Glutamatergic neuron (in vitro differentiated cells): ENCODE results near the gene TMEM14A. TPM values are rescaled to one million over a fixed set of nuclear protein-coding genes. Genes with fewer than 3 reads are reported as not detected.

Source experiments
- DNase-seq: peaks from one replicate; pipeline ENCODE4 v3.0.0; 2022
- H3K27ac Mint-ChIP-seq: one replicate; pipeline ENCODE4 v1.8.0; 2020; ENCODE audit warnings: mild to moderate bottlenecking, mixed read lengths, inconsistent platforms; ENCODE audit not compliant: unreplicated experiment
- H3K27me3 Mint-ChIP-seq: one replicate; pipeline ENCODE4 v1.8.0; 2020; ENCODE audit warnings: mild to moderate bottlenecking, moderate library complexity, mixed read lengths, inconsistent platforms; ENCODE audit not compliant: unreplicated experiment
- H3K36me3 Mint-ChIP-seq: one replicate; pipeline ENCODE4 v1.8.0; 2020; ENCODE audit warnings: mild to moderate bottlenecking, mixed read lengths, inconsistent platforms; ENCODE audit not compliant: unreplicated experiment
- H3K4me1 Mint-ChIP-seq: one replicate; pipeline ENCODE4 v1.8.0; 2020; ENCODE audit warnings: mild to moderate bottlenecking, low read depth, mixed read lengths, inconsistent platforms; ENCODE audit not compliant: unreplicated experiment
- H3K4me3 Mint-ChIP-seq: one replicate; pipeline ENCODE4 v1.8.0; 2020; ENCODE audit warnings: mild to moderate bottlenecking, mixed read lengths, inconsistent platforms; ENCODE audit not compliant: unreplicated experiment
- H3K9me3 Mint-ChIP-seq: one replicate; pipeline ENCODE4 v1.8.0; 2020; ENCODE audit warnings: mild to moderate bottlenecking, moderate library complexity, mixed read lengths, inconsistent platforms; ENCODE audit not compliant: unreplicated experiment
- long read RNA-seq: library from polyadenylated mRNA; unstranded; transcript quantifications from one replicate; pipeline ENCODE4 v2.0.0, GENCODE V29; 2020; ENCODE audit not compliant: unreplicated experiment
- total RNA-seq: library from RNA; stranded (reverse); fragmentation: NEBNext Ultra II Directional; extraction: Animal tissue kit (Norgen Biotek cat#: 25700); gene quantifications from one replicate; pipeline ENCODE4 v1.2.1, GENCODE V29; 2021; ENCODE audit not compliant: unreplicated experiment
- TF ChIP-seq, protein P1 (sequence below): fragments of 200-600 bp; sonication (generic); IDR thresholded peaks from one replicate; pipeline ENCODE4 v1.5.0; 2021; ENCODE audit not compliant: partially characterized antibody, unreplicated experiment

TMEM14A gene, protein sequence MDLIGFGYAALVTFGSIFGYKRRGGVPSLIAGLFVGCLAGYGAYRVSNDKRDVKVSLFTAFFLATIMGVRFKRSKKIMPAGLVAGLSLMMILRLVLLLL
- total RNA-seq, result 26.3 TPM
- long read RNA-seq, transcript TMEM14A-201 (5 exons, 992 nt), result major isoform, 35 of 38 reads
- long read RNA-seq, partial matches to known transcripts, result 0 of 38 reads
- long read RNA-seq, other reads (novel, unspliced or antisense), result 3 of 38 reads

GRCh38 chr6:52670502-52671409 is at the start of gene TMEM14A:
TSS of gene TMEM14A (plus strand) at chr6:52671113. CDS start at chr6:52677103, 5,990 bp downstream.
- Mint-ChIP-seq H3K27ac (peak within 1 kb of the TSS; percentile 72), H3K9me3 (peaks cover 2% of the 10 kb centered on the region), H3K27me3 (peaks cover 5% of the 10 kb centered on the region)

DNA sequence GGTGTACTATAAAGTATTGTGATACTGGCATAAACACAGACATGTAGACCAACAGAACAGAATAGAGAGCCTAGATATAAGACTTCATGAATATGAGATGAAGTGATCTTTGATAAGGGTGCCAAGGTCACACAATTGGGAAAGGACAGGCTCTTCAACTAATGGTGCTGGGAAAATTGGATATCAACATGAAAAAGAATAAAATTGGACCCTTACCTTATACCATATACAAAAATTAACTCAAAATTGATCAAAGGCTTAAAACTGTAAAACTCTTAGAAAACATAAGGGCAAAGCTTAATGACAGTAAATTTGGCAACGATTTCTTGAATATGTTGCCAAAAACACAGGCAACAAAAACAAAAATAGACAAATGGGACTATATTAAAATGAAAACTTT is 49.3 kb upstream of the TMEM14A start:
- no peak overlapping the region for H3K4me3 Mint-ChIP-seq
- H3K36me3 Mint-ChIP-seq, result no peaks in the 10 kb centered on the region
- no peaks in the 10 kb centered on the region for H3K4me1 Mint-ChIP-seq
- DNase-seq, result no peak
- TF ChIP-seq, protein P1, sequence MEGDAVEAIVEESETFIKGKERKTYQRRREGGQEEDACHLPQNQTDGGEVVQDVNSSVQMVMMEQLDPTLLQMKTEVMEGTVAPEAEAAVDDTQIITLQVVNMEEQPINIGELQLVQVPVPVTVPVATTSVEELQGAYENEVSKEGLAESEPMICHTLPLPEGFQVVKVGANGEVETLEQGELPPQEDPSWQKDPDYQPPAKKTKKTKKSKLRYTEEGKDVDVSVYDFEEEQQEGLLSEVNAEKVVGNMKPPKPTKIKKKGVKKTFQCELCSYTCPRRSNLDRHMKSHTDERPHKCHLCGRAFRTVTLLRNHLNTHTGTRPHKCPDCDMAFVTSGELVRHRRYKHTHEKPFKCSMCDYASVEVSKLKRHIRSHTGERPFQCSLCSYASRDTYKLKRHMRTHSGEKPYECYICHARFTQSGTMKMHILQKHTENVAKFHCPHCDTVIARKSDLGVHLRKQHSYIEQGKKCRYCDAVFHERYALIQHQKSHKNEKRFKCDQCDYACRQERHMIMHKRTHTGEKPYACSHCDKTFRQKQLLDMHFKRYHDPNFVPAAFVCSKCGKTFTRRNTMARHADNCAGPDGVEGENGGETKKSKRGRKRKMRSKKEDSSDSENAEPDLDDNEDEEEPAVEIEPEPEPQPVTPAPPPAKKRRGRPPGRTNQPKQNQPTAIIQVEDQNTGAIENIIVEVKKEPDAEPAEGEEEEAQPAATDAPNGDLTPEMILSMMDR, result no peak
- no peak overlapping the region for H3K27ac Mint-ChIP-seq
- H3K27me3 Mint-ChIP-seq, result peaks cover 2% of the 10 kb centered on the region
- no peaks in the 10 kb centered on the region for H3K9me3 Mint-ChIP-seq

More at GRCh38 chr6:52670502-52671409, at the start of gene TMEM14A:
- peak; percentile 99 for DNase-seq
- Mint-ChIP-seq H3K4me3 (peak within 1 kb of the TSS; percentile 91), H3K36me3 (no peaks in the 10 kb centered on the region), H3K4me1 (peaks cover 5% of the 10 kb centered on the region)
- TF ChIP-seq, protein P1, result no peak

GRCh38 chr6:52622810-52623209 is 48.1 kb upstream of the TMEM14A start:
- Mint-ChIP-seq H3K27ac (no peak overlapping the region), H3K4me3 (no peak overlapping the region), H3K9me3 (no peaks in the 10 kb centered on the region), H3K27me3 (peaks cover 2% of the 10 kb centered on the region), H3K36me3 (no peaks in the 10 kb centered on the region), H3K4me1 (no peaks in the 10 kb centered on the region)
- TF ChIP-seq, protein P1, result no peak
- DNase-seq, result no peak

DNA sequence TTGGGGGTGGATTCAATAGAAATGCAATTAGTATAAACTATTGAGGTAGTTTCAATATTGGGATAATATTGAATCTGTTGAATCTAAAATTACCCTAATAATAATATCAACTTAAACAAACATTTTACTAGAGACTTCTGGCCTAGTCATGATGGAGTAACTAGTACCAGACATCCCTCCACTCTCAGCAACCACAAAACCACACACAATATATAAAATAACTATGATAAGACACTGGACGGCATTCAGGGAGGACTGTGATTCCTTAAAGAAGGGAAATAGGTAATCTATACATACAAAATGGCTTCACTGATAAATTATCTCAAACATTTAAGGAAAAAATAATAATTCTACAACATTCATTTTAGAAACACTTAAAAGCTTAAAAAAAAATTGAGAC is 38.9 kb upstream of the TMEM14A start:
- Mint-ChIP-seq H3K4me3 (no peak overlapping the region), H3K27ac (no peak overlapping the region), H3K4me1 (no peaks in the 10 kb centered on the region), H3K27me3 (peaks cover 4% of the 10 kb centered on the region), H3K9me3 (peaks cover 4% of the 10 kb centered on the region), H3K36me3 (no peaks in the 10 kb centered on the region)
- TF ChIP-seq, protein P1, result no peak
- no peak for DNase-seq
